NB4 (cell line): ENCODE data around the gene FAM83D.
"Not testable (repeated sequence)": the region's sequence is repeated elsewhere in the genome, so short reads cannot be mapped to it uniquely, and the experiment has no call there.

Source experiments
- DNase-seq: peaks from one replicate; pipeline ENCODE4 v3.0.0; 2010; ENCODE audit warnings: low read depth
- H3K4me3 ChIP-seq: one replicate; pipeline ENCODE4 v1.5.1; 2011; ENCODE audit warnings: mild to moderate bottlenecking, low read depth, low read length, moderate library complexity
- MYC ChIP-seq: IDR thresholded peaks from 2 replicates; pipeline ENCODE4 v1.6.1; 2011; ENCODE audit warnings: low read depth, low read length
- POLR2A ChIP-seq: IDR thresholded peaks from 2 replicates; pipeline ENCODE4 v1.6.1; 2011; ENCODE audit warnings: mild to moderate bottlenecking; ENCODE audit not compliant: insufficient read length; ENCODE audit errors: extremely low read depth
- TF ChIP-seq, protein P1 (sequence below): IDR thresholded peaks from 2 replicates; pipeline ENCODE4 v1.6.1; 2011; ENCODE audit warnings: low read depth, low read length
- TF ChIP-seq, protein P2 (sequence below): IDR thresholded peaks from one replicate; pipeline ENCODE4 v1.5.1; 2012; ENCODE audit warnings: low read depth, low read length

Gene FAM83D

DNA sequence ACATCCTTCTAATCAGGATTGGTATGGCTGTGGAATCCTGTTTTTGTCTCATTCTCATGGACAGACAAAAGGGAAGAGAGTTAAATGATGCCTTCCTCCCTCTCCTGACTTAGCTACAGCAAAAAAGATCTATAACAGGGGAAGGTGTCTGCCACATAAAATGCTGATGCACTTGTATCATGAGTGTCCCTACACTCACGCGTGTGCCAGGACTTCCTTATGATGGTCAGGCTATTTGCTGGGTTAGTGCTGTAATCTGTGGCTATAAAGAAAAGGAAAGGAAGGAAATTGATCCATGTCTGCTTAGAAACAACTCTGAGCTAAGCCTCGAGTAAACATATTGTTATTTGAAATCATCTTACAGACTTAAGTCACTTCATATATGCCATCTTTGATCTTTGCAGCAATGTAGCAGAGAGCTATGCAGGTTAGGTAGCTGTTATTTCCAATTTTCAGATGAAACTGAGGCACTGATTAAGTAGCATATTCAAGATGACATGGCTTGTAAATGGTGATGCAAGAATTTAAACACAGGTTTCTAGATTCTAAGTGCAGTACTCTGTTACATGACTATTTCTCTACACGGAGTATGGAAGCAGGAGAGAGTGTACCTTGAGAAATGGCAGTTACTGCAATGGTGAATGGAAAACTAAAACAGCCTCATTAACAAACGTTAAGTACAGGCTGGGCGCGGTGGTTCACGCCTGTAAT is 27.6 kb downstream of the FAM83D start:
- H3K4me3 ChIP-seq = no peak overlapping the region
- TF ChIP-seq, protein P1, sequence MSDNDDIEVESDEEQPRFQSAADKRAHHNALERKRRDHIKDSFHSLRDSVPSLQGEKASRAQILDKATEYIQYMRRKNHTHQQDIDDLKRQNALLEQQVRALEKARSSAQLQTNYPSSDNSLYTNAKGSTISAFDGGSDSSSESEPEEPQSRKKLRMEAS = no peak
- TF ChIP-seq, protein P2, sequence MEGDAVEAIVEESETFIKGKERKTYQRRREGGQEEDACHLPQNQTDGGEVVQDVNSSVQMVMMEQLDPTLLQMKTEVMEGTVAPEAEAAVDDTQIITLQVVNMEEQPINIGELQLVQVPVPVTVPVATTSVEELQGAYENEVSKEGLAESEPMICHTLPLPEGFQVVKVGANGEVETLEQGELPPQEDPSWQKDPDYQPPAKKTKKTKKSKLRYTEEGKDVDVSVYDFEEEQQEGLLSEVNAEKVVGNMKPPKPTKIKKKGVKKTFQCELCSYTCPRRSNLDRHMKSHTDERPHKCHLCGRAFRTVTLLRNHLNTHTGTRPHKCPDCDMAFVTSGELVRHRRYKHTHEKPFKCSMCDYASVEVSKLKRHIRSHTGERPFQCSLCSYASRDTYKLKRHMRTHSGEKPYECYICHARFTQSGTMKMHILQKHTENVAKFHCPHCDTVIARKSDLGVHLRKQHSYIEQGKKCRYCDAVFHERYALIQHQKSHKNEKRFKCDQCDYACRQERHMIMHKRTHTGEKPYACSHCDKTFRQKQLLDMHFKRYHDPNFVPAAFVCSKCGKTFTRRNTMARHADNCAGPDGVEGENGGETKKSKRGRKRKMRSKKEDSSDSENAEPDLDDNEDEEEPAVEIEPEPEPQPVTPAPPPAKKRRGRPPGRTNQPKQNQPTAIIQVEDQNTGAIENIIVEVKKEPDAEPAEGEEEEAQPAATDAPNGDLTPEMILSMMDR = no peak
- TF ChIP-seq MYC = no peak
- no peak for DNase-seq

DNA sequence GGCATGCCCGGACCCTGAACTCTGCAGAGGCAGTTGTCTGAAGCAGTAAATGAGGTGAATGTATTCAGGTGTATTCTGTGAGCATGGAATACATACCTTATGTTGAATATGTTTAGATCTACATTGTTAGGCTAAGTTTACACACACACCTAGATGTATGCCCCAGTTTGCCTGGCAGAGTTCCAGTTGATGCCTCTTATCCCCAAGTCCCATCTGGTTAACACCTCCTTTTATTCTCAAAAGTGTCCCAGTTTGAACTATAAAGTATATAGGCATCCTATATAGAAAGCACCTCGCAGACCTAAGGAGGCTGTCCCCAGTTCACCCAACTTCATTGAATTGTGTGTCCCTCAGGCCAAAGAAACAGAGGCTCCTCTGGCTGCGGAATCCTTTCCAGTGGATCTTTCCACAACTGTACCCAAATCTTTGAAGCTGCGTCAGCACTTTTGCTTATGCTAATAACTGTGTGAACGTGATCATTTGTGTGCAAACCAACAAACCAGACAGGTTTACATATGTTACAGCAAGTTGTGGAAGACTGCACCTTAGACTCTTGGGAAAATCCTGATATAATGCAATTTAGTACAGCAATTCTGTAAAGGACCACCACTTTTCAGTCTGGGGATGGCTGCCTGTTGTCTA is 31.1 kb downstream of the FAM83D start:
- TF ChIP-seq, protein P1 = no peak
- no peak for TF ChIP-seq MYC
- TF ChIP-seq, protein P2 = no peak
- TF ChIP-seq POLR2A = no peak
- H3K4me3 ChIP-seq = no peak overlapping the region
- DNase-seq = no peak

DNA sequence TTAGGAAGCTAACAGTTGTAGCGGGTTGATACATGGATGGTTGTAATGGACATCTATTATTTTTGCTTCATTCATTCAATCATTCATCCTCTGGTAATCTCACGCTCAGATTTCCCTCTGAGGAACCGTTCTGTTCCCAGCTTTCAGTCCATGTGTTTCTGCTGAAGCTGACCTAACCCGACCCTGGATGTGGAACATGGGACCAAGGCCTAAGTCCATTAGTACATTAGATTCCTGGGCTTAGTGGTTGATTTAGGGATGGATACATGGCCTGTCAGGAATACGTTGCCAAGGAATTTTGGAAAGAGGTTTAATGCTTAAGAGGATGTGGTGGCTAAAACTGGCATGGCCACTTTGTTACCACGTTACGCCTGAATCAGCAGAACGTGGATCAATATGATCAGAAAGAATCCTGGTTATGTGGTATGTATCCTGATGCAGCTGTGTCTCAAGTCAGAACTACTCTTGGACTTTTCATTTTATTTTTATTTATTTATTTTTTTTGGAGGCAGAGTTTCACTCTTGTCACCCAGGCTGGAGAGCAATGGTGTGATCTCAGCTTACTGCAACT is 31.8 kb downstream of the FAM83D start:
- H3K4me3 ChIP-seq = no peak overlapping the region
- no peak for DNase-seq
- TF ChIP-seq, protein P1 = no peak
- TF ChIP-seq MYC (no peak), POLR2A (no peak)
- TF ChIP-seq, protein P2 = no peak

DNA sequence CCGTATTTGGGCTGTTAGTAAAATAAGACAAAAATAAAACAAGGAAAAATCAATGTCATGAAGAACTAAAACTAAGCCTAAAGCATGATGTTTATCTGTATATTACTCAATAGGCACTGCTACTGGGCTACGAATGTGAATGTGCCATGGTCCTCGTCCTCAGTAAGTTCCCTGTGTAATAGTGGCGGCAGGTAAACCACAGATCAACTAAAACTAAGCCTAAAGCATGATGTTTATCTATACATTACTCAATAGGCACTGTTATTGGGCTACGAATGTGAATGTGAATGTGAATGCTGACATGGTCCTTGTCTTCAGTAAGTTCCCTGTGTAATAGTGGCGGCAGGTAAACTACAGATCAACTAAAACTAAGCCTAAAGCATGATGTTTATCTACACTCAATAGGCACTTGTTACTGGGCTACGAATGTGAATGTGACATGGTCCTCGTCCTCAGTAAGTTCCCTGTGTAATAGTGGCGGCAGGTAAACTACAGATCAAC is 34.0 kb downstream of the FAM83D start:
- DNase-seq = peak; percentile 13
- not testable (repeated sequence) for H3K4me3 ChIP-seq

DNA sequence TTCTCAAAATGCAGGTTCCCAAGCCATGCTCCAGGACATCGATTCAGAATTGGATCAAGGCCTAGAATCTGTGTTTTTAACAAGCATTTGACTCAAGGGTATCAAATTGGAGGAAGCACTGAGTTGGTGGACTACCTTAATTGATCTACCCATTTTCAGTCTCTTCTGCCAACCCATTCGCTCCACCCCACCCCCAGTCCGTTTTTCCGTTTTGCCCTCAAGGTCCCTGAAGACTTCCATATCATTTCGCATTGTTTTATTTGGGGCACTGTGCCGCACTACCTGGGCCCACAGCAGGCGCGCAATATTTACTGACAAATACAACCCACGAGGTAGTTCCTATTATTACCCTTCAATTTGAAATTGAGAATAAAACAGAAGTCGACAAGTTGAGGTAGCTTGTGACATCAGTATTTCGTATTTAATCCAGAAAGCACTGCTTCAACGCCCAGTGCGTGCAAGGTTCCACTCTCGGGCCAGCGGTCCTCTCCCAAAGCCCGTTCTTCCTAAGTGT is 35.4 kb downstream of the FAM83D start:
- TF ChIP-seq MYC = no peak
- TF ChIP-seq, protein P1 = peak; percentile 15; the same call in 1 of the 2 replicates
- DNase-seq = peak; percentile 65
- peak overlapping the region; percentile 90 for H3K4me3 ChIP-seq

DNA sequence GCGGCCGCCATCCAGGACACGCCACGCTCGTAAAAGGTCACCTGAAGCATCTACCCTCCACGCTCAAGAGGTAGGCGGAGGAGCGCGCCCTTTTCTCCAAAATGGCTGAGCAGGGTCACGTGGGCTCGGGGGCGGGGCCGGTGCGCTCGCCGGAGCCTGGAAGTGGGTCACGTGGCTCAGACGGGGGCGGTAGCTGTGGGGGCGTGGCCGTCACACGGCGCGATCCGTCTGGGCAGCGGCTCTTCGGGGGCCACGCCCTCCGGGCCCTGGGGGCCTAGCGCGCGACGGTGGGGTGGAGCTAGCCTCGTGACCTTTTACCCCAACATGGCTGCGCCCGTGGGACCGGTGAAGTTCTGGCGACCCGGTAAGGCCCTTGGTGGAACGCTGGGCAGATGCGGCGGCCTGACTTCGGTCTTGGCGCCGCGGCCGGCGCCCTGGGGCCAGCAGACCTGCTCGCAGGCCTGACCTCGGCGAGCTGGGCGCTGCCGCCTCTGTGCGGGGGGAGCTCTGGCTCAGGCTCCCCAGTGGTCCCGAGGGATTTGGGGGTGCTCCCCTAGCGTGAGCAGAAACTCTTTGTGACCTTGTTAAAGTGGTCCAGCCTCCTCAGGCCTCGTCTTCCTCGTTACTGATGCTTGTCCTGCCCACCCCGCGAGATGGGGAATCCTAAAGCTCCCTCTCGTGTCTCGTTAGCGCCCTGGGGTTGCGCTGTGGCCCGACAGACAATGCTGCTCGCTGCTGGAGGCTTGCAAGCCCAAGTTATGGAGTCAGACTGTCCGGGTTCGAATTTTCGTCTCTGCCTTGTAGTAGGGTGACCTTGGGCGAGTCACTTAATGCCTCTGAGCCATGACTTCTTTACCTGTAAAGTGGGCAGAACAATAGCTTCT is 36.1 kb downstream of the FAM83D start, which contains the start of gene DHX35:
Gene DHX35 (plus strand): TSS at position 301 of the 884 bp plus-strand sequence. CDS start 24 bp downstream, at position 325.
- TF ChIP-seq POLR2A = peak; percentile 73
- TF ChIP-seq, protein P2 = no peak
- TF ChIP-seq, protein P1 = peak; percentile 100
- TF ChIP-seq MYC = peak; percentile 97
- H3K4me3 ChIP-seq = peak within 1 kb of the TSS; percentile 91
- peak; percentile 98 for DNase-seq
